EL (cell line): Measurements from ENCODE around the gene THBD.
"Not testable (repeated sequence)": the region's sequence is repeated elsewhere in the genome, so short reads cannot be mapped to it uniquely, and the experiment has no call there.

ENCODE experiments used
- DNase-seq: peaks from one replicate; pipeline ENCODE4 v3.0.0-alpha.2; 2016

THBD gene

GRCh38 chr20:23033918-23034317 lies 15.6 kb downstream of the THBD start:
- DNase-seq: no peak

GRCh38 chr20:23032750-23033078 lies 16.8 kb downstream of the THBD start:
- no peak for DNase-seq

- no peak for DNase-seq
Measured at GRCh38 chr20:23032056-23032749, 17.3 kb downstream of the THBD start.

GRCh38 chr20:23031346-23031745 lies 18.1 kb downstream of the THBD start:
- no peak for DNase-seq

GRCh38 chr20:23029324-23029723 lies 20.1 kb downstream of the THBD start:
- no peak for DNase-seq

GRCh38 chr20:23028392-23028791 lies 21.1 kb downstream of the THBD start:
- DNase-seq: no peak

- DNase-seq: no peak
Measured at GRCh38 chr20:23027721-23028120, 21.8 kb downstream of the THBD start.

GRCh38 chr20:23025503-23025902 lies 24.0 kb downstream of the THBD start:
- DNase-seq: not testable (repeated sequence)

GRCh38 chr20:23024701-23025100 lies 24.8 kb downstream of the THBD start:
- no peak for DNase-seq

GRCh38 chr20:23023621-23024177 lies 25.8 kb downstream of the THBD start:
- no peak for DNase-seq

- no peak for DNase-seq
Measured at GRCh38 chr20:23022849-23023248, 26.6 kb downstream of the THBD start.

GRCh38 chr20:23021951-23022350 lies 27.5 kb downstream of the THBD start:
- peak; percentile 3 for DNase-seq

GRCh38 chr20:23021541-23021940 lies 27.9 kb downstream of the THBD start:
- DNase-seq: no peak

- DNase-seq: no peak
Measured at GRCh38 chr20:23020230-23021018, 29.0 kb downstream of the THBD start.

- no peak for DNase-seq
Measured at GRCh38 chr20:23019403-23019802, 30.1 kb downstream of the THBD start.

GRCh38 chr20:23018941-23019340 lies 30.5 kb downstream of the THBD start:
- no peak for DNase-seq

- DNase-seq: no peak
Measured at GRCh38 chr20:23018432-23018831, 31.0 kb downstream of the THBD start.

GRCh38 chr20:23017516-23017915 lies 32.0 kb downstream of the THBD start:
- no peak for DNase-seq

- no peak for DNase-seq
Measured at GRCh38 chr20:23013429-23013828, 36.0 kb downstream of the THBD start.

- no peak for DNase-seq
Measured at GRCh38 chr20:23011008-23011721, 38.3 kb downstream of the THBD start.

- DNase-seq: no peak
Measured at GRCh38 chr20:23010096-23010495, 39.4 kb downstream of the THBD start.

- no peak for DNase-seq
Measured at GRCh38 chr20:23009636-23010035, 39.8 kb downstream of the THBD start.

- no peak for DNase-seq
Measured at GRCh38 chr20:23008667-23009066, 40.8 kb downstream of the THBD start.
